ENCODE measurements around the gene KCTD11.

The KCTD11 gene

DNA sequence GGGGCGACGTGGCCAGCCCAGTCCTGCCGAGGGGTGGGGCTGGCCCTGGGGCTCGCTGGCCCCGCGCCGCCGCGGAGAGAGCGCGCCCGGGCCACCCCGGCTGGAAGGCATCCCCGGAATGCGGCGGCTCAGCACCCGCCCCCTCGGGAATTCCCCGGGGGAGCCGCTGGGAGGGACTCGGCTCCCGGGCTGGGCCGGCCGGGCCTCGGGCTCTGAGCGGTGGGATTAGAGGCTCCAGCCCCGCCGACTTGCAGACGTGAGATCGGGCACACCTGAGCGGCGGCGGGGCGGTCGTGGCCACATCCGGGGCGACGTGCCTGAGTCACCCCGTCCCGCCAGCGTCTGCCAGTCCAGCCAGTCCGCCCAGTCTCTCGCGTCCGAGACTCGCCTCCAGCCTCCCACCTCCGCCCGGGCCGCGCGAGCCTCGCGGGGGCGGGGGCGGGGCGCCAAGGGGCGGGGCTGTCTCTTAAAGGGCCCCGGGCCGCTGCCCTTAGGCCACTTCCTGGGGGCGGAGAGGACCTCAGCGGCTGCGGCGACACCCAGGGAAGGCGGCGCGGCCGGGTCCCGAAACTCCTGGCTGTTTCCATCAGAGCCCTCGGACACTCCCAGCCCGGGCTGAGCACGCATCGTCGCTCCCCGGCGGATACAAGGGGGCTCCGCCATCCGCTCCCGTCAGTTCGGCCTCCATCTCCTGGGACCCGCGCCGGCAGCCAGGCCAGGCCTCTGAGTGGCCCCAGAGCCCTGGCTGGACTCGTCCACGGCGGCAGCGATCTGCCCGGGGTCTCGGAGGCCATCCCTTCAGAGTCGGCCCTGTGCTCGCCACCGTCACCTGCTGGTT lies at the start of gene KCTD11:
Gene KCTD11 (plus strand): TSS at position 498 of the 838 bp plus-strand sequence.
- DNase-seq = peak; percentile 51

- DNase-seq = no peak
These were observed 47.8 kb upstream of the KCTD11 start for GRCh38 chr17:7304179-7304578.

- peak; percentile 98 for DNase-seq
These were observed 44.9 kb upstream of the KCTD11 start, which contains the start of gene EIF5A for GRCh38 chr17:7306911-7307685. Gene EIF5A (plus strand): TSS chr17:7307628. CDS start chr17:7309636, 2,008 bp downstream.

DNA sequence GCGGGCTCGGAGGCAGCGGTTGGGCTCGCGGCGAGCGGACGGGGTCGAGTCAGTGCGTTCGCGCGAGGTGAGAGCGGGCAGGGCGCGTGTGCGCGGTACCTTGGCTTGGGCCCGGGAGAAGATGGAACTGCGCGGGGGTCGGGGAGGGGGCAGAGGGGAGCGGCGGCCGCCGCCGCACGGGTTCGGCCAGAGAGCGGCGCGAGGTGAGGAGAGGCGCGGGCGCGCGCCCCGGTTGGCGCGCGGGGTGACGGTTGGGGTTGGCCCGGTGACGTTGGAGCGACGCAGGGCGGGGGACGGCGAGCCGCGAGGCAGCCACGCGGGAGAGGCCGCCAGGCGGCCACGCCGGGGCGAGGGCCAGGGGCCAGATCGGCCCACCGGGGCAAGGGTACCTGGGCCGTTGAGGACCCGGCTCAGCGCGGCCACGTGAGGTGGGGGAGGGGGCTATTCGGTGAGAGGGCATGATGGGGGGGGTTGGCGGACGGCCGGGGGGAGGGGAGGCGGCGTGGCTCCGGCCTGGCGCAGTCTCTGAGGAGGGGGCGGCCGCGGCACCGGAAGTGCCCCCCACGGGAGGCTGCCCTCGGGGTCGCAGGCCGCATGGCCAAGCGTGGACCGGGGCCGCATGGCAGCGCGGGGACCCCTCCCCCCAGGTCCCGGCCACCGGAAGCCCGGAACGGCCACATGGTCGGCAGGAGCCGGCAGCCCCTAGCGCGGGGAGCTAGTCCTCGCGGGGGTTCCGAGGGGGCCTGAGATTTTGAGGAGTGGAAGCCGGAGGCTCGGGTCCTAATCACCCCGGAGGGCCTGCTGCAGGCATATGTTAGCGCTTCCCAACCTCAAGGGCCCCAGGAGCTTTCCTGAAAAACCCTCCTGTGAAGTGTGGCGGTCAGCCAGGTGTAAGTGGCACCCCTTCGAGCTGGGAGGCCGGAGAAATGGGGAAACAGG lies 44.0 kb upstream of the KCTD11 start:
- DNase-seq = no peak

DNA sequence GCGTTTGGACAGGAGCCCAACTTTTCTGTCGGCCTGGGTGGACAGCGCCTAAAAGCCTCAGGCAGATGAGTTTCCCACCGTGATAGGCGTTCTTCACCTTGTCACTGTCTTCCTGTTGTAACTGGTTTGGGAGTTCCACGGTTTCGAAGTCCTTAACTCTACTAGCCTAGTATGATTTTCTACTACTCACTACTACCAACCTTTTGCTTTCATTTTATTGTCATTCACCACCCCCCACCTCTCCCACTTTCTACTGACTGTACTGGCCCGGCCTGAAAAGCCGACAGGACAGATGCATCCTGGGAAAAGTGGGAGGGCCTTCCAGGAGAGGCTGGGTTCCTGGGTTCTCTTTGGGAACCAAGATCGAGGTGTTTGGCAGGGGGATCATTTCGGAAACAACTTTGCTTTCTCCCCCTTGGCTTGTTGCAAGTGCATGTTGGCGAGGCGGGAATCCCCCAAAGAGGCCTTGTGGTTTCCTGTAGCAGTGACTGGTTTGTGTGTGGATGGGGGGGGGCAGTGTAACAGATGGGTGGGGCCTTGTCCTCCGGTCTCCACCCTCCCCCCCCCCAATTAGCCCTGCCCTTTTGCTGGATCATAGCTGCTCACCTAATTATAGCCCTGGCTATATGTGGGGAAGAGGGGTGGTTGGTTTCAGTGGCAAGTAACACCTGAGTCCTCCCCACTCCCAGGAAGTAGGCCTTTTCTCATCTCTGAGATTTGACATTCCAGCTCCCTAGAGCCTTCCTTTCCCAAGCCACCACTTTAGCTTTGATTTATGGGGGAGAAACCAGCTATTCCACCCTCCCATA lies 43.1 kb upstream of the KCTD11 start:
- peak; percentile 66 for DNase-seq

GRCh38 chr17:7309628-7310027 lies 42.3 kb upstream of the KCTD11 start:
- DNase-seq = no peak

GRCh38 chr17:7311110-7311705 lies 40.8 kb upstream of the KCTD11 start:
- DNase-seq = no peak

DNA sequence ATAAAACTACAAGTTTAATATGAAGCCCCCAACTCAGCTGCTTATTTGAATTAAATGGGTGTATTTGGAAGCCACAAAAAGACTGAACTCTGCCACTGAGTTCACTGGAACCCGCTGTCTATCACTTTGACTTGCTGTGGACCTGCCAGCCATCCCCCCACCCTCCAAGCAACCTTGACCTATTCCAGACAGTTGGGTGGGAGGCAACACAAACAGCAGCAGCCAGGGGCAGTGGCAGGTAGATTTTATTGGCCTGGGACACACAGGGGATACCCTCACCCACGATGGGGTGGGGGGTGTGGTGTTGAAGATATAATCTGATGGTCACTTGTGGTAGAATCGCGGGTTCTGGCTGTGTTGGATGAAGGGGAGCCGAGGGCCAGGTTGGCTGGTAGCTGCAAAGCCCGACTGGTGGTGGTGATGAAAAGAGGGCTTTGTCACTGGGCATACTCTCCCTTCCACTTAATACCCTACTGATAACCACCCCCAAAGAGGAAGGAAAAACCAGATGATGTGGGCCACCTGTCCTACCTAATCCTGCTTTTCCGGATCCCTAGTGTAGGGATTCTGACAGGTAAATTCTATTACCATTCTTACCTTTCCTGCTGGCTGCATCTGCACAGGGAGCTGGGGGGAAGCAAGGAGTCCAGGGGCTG lies 39.4 kb upstream of the KCTD11 start:
- DNase-seq = no peak

GRCh38 chr17:7313088-7313889 lies 38.7 kb upstream of the KCTD11 start:
- DNase-seq = no peak

DNA sequence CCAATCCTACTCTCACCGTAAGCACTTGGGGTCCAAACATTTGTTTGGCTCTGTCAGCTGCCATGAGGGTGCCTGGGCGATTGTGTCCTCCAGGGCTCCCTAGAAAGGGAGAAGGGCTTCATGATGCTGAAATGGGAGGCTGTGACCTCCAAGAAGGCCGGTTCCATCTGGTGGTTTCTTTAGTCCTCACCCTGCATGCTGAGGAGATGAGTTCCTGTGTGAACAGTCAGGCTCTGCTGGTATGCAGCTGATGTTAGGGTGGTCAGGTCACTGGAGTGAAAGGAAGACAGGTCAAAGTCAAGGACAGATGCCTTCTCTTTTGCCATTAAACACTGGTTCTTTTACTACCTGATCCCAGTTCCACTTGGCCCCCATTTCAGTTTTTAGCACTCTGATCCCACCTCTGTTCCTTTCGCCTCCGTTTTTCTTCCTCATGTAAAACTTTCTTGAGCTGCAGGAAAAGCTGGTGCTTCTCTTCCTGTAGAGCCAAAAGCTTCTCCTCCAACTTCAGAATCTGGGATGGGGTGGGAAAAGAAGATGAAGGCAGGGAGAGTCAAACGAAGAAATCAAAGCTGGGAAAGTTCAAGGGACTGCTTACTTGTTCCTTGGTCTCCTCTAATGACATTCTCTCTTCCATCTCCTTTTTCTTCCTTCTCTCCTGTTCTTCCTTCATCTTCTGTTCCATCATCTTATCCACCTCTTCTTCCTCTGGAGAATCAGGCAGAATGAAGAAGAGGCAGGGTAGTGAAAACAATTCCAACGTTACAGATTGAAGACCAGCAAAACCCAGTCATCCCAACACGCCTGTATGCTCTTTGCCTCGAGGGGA lies 37.9 kb upstream of the KCTD11 start:
- no peak for DNase-seq

DNA sequence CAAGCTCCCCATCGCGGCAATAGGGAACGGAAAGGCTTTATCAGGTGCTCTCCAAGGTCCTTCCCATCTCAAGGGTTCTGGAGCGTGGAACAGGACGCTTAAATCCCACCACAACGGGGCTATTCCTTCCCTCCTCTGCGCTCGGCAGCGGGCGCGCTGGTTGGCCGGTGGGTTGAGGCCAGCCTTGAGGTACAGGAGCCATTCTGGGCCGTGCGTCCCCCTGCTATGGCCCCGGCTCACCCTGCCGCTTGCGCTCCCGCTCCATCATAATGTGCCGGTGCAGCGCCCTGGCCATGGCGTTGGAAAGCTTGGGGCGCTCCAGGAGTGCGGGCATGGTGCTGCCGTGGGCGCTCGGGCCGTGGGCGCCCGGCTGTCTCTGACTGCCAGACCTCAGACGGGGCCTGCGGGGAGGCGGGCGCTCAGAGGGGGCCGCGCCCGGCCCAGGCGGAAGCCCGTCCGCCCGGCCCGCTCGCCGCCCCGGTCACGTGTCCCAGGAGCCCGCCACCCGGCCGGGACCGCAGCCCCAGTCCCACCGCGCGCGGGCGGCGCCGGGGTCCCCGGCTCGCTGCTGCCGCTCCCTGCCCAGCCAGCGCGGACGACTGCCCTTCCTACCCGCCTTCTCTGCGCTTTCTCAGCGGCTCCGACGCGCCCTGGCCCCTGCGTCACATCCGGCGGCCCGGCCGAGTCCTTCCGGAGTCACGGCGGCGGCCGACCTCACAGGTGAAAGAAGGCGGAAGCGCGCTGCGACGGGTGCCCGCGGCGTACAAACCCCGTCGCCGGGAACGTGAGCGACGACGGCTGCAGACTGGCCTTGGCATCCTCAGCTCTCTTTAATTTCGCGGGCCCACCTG lies 37.0 kb upstream of the KCTD11 start, which contains the start of gene GPS2:
Gene GPS2 (minus strand): TSS at position 642 of the 851 bp plus-strand sequence. CDS start 308 bp downstream, at position 334.
- peak; percentile 74 for DNase-seq

GRCh38 chr17:7315570-7316235 lies 36.3 kb upstream of the KCTD11 start:
- DNase-seq = no peak

GRCh38 chr17:7317161-7317803 lies 34.7 kb upstream of the KCTD11 start:
- no peak for DNase-seq

DNA sequence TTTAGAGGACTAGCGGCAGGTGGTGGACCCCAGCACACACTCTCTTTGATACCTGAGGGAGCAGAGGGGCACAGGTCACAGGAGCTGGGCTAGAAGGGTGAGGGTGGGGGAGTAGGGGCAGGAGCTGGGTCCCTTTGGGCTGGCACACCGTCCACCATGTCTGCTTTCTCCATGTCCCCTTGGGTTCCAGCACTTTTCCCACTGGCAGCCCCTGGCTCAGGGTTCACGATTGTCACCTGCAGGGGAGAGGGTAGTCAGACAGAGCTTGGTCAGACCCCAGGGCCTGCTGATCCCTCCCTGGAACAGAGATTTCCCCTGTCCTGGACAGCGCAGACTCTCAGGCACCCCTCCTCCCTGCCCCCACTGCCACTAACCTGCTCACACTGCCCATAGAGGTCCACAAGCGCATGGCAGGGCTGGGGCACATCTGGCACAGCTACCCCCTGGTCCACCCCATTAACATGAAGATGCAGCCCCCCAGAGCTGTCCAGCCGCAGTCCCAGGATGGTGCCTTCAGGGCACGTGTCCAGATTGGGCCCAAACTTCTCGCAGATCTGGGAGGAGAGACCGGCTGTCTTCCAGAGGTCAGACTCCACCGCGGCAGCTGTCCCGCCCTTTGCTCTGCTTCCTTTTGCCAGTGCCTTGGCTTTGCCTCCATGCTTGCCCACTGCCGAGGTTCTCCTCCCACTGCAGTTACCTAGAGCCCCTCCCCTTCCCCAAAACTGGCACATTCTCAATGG lies 33.7 kb upstream of the KCTD11 start:
- DNase-seq = no peak

GRCh38 chr17:7321466-7321865 lies 30.5 kb upstream of the KCTD11 start:
- DNase-seq = no peak

Measured in NCI-H345 (cell line).